ENCODE results near the gene DLEC1. TPM values are rescaled to one million over a fixed set of nuclear protein-coding genes. Genes with fewer than 3 reads are reported as not detected.
A peak's percentile ranks its signal among the peaks of the same experiment; 100 is the strongest.

Gene DLEC1
- total RNA-seq, 4 donors from 2014 or later, result 0.19 to 0.42 (median 0.37) TPM

- DNase-seq (ENCODE audit: extremely low spot score), result no peak
- no peaks in the 10 kb centered on the region for H3K27me3 ChIP-seq
- peak overlapping the region in 1 of 4 donors; percentile 8 for H3K27ac ChIP-seq (replicated peaks in 1 of 4)
- 83% methylated on average over 4 of the region's 4 CpGs for WGBS
- TF ChIP-seq POLR2AphosphoS5 (IDR thresholded peaks at IDR 0.05) (no peak), EP300 (IDR thresholded peaks at IDR 0.05) (no peak), POLR2A (IDR thresholded peaks at IDR 0.05; ENCODE audit: low read depth) (no peak), CTCF (IDR thresholded peaks at IDR 0.05) (no peak)
- peaks cover 28 to 85% (median 74%) of the 10 kb centered on the region in 4 donors for H3K4me1 ChIP-seq
- no peak overlapping the region for H3K4me3 ChIP-seq
- H3K36me3 ChIP-seq, result no peaks in the 10 kb centered on the region
- intact Hi-C loops (cut with DNase I), result no loop called here
- no peaks in the 10 kb centered on the region for H3K9me3 ChIP-seq
Measured at GRCh38 chr3:38170722-38171121, 131.7 kb downstream of the DLEC1 start.

GRCh38 chr3:38171622-38172021 is 132.6 kb downstream of the DLEC1 start:
- Histone ChIP-seq H3K4me3 (no peak overlapping the region), H3K27me3 (no peaks in the 10 kb centered on the region), H3K27ac (replicated peaks in 1 of 4) (no peak overlapping the region), H3K4me1 (peaks cover 24 to 78% (median 67%) of the 10 kb centered on the region in 4 donors), H3K9me3 (no peaks in the 10 kb centered on the region), H3K36me3 (no peaks in the 10 kb centered on the region)
- WGBS, result 74% methylated on average over 2 of the region's 2 CpGs
- no peak for DNase-seq (ENCODE audit: extremely low spot score)
- TF ChIP-seq CTCF (IDR thresholded peaks at IDR 0.05) (no peak), EP300 (IDR thresholded peaks at IDR 0.05) (no peak), POLR2AphosphoS5 (IDR thresholded peaks at IDR 0.05) (no peak), POLR2A (IDR thresholded peaks at IDR 0.05; ENCODE audit: low read depth) (no peak)
- intact Hi-C loops (cut with DNase I), result no loop called here

Small RNAs within 50 kb of the gene (small RNA-seq; reads per million reads assigned to genes)
- 0 reads per million in 3 donors for gene RF00019

Other genes starting within 250 kb of the DLEC1 start
- 10 to 100 TPM; 39.9 to 60.6 (median 54.6) TPM for gene CTDSPL, start 177.3 kb upstream of the DLEC1 start, total RNA-seq
- gene VILL, start 48.4 kb upstream of the DLEC1 start, total RNA-seq, result 1 to 10 TPM; 3.2 to 5.1 (median 4.4) TPM
- gene PLCD1, start 9.6 kb upstream of the DLEC1 start, total RNA-seq, result 10 to 100 TPM; 21.0 to 35.3 (median 28.5) TPM
- gene ACAA1, start 97.9 kb downstream of the DLEC1 start, total RNA-seq, result 10 to 100 TPM; 31.3 to 49.4 (median 39.1) TPM
- 10 to 100 TPM; 21.2 to 38.6 (median 26.1) TPM for gene MYD88, start 99.5 kb downstream of the DLEC1 start, total RNA-seq
- gene OXSR1, start 126.3 kb downstream of the DLEC1 start, total RNA-seq, result 10 to 100 TPM; 27.0 to 46.7 (median 32.9) TPM
- gene SLC22A13, start 226.6 kb downstream of the DLEC1 start, total RNA-seq, result under 1 TPM in 2 of 4 donors, not detected in 2; 0.17 to 0.29 TPM
- gene SLC22A14, start 243.1 kb downstream of the DLEC1 start, total RNA-seq, result under 1 TPM in 1 of 4 donors, not detected in 3; 0.23 TPM

Measured in esophagus muscularis mucosa (tissue), 4 donors.